NCI-H2107 treated with DMSO at 0.1 percent for 48 hours (cell line): ENCODE results near the gene STK32C.

ENCODE experiments used
- DNase-seq: peaks from one replicate; lab custom pipeline; 2025; ENCODE audit not compliant: unreplicated experiment; lab: John Stamatoyannopoulos, UW

The STK32C gene

DNA sequence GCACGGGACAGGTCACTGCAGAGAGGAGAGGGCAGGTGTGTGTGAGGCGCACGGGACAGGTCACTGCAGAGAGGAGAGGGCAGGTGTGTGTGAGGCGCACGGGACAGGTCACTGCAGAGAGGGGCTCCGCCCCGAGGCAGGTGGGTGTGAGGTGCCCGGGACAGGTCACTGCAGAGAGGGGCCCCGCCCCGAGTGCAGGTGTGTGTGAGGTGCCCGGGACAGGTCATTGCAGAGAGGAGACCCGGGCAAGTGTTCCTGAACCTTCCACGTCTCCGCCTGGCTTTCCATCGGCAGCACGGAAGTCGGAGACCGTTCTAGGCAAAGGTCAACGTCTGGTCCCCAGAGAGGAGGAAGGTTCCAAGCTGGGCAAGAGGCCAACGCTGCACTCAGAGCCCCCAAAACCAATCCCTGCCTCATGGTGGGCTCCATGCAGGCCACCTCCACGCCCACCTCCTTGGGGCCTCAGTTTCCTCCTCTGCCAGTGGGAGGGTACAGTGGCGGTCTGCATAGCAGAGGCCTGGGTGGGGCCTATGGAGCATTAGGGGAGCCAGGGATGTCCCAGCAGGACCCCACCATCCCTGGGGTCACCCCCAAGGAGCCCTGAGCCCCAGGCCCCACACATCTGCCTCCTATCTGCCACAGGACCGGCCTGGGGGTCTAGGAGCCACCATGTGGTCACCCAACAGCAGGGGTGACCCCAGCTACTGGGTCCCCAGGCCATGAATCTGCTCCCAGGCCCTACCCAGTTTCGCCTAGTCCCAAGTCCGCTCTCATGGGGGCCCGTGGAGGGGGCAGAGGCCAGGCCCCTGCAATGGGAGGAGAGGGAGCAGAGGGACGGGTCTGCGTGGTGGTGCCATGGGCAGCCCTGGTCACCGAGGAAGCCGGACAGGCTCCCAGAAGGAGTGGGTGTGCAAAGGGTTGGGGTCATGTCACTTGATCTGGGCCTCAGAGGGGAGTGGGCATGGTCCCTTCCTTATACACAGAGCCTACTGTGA lies 57.0 kb downstream of the STK32C start:
- DNase-seq, result no peak

DNA sequence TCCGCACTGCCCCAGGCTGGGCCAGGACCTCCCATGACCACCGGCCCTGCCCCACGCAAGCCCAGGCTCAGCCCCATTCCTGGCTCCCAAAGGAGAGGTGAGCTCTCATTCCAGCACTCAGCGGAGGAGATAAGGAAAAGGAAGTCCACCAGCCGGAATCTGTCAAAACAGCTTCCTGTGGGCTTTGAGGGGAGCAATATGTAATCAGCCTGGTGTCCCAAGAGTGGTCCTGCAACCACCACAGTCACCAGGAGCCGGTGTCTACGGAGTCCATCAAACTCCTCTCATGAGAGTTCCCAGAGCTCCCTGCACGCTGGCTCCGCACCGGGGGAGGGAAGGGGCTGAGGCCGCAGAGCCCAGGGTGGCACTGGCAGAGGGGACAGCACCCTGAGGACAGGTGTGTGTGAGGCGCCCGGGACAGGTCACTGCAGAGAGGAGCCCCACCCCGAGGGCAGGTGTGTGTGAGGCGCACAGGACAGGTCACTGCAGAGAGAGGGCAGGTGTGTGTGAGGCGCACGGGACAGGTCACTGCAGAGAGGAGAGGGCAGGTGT lies 57.9 kb downstream of the STK32C start:
- DNase-seq, result no peak

DNA sequence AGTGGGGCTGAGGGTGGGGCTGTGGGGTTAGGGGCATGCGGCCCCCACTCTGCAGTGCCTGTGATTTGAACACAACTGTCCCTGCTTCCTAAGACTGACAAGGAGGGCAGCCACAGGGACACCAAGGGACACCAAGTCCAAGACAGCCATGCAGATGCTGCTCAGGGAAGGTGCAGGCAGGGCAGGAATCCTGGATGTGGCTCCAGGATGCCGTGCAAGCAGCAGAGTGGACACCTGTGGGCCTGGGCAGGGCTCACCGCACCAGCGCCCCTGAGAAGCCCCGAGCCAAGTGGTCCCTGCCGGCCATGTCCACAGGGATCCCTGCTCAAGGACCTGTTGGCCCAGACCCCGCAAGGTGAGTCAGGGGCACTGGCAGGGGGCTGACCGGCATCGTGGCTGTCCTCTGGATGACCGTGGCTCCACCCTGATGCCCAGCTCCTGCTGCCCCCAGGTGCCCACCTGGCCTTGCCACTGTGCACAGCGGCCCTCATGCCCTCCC lies 58.5 kb downstream of the STK32C start:
- DNase-seq, result no peak

DNA sequence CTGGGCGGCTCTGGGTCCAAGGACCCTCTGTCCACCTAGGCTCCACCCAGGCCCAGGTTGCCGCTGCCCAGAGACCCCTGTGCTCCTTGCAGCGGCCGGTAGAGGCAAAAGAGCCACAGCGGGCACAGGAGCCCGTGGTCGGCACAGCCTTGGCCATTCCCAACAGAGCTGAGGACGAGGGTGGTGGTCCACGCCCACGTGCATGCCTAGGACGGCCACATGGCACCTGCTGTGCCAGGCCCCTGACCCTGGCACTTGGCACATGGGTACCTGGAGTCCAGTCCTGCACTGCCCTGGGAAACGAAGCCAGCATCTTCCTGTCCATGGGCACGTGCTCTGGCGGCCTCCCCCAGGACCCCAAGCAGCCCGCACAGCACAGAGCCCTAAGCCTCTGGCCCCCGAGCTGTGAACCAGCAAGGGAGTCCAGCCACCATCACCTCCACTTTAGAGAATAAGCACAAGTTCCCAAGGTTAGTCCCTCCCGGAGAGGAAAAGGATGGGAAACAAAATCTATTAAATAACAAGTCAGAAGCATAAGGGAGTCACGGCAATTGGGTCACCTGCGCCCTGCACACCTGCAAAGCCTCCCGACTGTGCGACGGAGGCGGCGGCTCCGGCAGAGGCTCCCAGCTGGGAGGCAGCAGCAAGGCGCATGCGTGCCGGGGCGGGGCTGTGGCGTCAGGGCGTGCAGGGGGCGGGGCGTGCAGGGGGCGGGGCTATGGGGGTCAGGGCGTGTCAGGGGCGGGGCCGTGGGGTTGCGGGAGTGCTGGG lies 59.1 kb downstream of the STK32C start:
- DNase-seq, result peak; percentile 24

DNA sequence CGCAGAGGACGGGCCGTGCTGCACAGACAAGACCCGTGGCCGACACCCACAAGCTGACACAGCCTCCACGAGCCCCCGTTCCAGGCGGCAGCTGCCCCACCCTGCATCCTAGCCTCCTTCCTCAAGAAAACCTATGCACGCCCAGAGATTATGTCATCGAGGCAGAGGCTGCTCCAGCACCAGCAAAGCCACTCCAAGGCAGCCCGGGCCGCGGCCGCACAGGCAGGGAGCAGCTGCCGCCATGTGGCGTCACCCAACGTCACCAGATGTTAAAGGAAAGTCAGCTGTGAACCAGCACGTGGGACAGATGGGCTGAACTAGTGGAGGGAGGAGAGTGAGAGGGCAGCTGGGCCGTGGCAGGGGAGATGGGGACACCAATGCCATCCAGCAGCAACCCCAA lies 59.8 kb downstream of the STK32C start:
- no peak for DNase-seq

DNA sequence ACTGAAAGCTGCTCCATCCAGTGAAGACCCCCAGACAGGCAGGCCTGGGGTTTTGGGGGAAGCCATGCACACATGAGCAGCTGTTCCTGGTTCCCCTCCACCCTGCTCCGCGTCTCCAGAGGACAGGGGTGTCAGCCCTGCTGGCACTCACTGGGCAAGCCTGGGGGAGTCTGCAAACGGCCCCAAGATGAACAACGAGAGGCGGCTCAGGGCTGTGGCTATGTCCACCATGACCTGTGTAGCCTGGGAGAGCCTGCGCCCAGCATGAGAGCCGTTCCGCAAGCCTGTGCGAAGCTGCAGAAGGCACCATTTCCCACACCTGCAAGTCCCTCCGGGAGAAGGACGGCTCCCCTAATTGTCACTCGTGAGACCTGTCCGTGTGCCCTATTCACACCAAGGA lies 61.5 kb downstream of the STK32C start:
- DNase-seq, result no peak

DNA sequence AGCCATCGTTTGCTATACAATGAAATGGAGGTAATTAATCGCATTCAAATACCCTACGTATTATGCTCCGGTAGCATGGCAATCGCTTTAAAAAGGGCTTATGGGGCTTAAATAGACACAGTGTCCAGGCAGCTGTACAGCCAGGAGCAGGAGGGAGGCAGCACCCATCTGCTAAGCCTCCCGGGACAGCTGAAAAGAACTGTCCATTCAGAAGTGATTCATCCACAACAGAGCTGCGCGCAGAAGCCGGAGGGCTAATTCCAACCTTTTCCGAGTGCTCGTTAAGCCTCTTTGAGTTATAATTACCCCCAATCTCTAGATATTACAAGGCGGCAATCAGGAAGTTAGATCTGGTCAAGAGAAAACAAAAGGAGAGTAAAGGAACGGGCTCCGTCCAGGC lies 62.7 kb downstream of the STK32C start:
- no peak for DNase-seq

DNA sequence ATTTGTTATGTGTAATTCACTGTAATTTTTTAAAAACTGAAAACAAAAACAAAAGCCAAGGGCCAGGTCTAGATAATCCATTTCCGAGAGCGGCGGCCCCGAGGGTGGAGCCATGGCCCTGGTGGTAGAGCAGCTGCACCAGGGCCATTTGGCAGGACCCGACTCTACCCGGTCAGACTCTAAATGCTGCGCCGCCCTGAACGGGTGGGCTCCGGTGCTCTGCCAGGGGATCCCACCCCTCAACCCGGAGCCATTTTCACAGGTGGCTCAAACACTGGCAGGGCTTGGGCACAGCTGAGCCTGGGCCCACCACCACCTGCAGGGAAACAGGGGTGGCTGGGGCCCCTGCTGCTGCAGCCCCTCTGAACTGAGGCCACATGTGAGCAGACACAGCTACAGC lies 64.1 kb downstream of the STK32C start:
- DNase-seq, result no peak

DNA sequence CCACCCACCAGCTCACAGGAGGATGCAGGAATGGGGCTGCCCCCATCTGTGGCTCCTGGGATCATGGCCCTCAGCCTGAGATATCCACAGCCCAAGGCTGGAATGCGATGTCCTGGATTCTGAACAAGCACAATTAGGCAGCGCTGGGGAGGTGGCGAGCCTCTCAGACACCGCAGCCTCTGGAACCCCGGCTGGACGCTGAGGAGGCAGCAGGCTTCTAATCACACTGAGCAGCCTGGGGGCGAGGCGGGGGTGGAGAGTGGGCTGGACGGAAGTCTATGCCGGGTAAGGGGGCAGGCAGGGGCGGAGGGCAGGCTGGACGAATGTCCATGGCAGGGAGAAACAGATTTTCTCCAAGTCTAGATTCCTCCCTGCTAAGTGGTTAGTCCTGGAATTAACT lies 64.6 kb downstream of the STK32C start:
- DNase-seq, result no peak

DNA sequence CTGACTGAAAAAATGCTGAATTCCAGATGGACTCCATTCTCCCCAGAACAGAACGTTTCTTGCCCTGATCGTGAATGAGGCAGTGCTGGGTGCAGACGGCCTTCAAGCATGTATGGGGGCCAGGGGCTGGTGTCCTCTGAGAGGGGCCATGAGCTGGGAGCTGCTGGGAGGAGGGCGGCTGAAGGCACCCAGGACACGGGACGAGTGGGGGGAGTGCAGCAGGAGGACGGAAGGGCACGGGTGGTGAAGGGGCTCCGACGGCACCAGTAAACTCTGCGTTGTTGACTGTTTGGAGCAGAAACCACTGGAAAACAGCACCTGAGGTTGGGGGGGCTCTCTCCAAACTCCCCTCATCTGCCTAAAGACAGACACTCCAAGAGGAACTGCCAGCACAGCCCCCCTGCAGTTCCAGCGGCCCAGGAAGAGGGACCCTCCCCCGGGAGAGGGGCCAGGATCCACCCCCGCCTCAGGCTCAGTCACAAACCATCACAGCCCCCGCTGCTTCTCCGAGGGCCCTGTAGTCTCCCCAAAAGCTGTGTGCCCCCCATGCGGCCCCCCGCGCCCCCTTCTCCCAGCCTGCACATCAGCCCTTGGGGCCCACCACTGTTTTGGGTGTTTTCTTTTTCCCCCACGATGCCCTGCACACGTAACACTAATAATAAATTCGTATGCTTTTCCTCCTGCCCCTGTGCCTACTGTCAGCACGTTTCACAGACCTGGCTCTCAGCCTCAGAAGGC lies 65.5 kb downstream of the STK32C start:
- DNase-seq, result no peak

DNA sequence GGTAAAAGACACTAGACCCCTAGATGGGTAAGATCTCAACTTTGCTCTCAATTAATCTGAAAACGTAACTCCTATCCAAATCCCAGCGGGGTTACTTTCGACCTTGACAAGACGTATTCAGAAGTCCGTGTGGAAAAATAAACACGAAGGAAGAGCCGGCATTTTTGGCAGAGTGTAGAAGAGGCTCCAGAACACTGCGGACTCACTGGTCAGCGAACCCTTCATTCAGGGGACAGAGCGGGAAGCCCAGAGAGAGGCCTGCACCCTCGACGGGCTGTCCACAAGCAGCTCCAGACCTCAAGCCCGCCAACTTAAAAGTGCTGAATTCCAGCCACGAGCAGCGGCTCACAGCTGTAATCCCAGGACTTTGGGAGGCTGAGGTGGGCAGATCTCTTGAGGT lies 66.3 kb downstream of the STK32C start:
- no peak for DNase-seq

DNA sequence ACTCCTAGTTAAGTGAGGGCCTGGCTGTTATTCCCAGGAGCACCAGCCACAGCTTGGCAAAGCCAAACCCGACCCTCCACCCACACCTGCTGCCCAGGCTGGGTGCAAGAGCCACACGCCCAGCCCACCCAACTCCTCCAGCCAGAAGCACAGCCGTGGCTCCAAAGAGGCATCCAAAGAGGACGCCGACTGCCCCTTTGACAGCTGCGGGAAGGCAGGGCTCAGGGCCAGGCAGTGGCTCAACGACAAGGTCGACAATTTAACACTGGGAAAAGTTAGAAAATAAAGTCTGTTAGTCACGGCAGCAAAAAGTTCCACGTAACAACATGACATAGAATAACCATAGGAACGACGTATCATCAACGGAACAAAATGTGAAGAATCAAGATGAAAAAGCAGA lies 66.7 kb downstream of the STK32C start:
- no peak for DNase-seq

DNA sequence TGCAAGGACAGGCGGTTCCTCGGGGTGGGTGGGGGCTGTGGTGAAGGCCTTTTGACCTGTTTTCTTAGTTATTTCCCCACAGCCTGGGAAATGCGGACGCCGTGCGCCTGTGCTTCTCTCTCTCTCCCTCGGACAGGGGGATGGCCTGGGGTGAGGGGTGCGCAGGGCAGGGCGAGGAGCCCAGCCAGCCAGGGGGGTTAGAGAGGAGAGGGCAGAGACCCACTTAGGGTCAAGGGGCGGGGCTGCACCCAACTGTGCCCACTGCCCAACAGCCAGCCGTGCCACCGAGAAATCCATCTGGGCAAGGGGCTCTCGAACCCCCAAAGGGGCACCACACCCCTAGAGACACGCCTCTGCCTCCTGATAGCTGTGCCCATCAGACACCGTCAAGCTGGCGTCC lies 67.2 kb downstream of the STK32C start:
- DNase-seq, result no peak

DNA sequence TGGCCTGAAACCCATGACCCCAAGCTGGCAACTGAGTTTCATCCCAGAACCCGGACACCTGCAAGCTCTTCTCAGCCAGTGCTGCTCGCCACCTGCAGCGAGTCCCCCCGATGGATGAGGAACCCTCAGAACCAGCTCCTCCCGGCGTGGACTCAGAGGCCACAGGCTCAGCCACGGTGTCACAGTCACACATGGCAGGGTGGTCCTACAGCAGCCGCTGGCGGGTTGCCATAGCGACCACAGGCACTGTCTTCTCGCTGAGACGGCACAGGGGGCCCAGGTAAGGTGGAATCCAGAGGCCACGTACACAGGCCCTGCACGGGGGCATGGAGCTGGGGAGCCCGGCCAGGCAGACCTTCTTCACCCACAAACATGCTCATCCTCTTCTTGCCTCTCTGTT lies 67.6 kb downstream of the STK32C start:
- no peak for DNase-seq

DNA sequence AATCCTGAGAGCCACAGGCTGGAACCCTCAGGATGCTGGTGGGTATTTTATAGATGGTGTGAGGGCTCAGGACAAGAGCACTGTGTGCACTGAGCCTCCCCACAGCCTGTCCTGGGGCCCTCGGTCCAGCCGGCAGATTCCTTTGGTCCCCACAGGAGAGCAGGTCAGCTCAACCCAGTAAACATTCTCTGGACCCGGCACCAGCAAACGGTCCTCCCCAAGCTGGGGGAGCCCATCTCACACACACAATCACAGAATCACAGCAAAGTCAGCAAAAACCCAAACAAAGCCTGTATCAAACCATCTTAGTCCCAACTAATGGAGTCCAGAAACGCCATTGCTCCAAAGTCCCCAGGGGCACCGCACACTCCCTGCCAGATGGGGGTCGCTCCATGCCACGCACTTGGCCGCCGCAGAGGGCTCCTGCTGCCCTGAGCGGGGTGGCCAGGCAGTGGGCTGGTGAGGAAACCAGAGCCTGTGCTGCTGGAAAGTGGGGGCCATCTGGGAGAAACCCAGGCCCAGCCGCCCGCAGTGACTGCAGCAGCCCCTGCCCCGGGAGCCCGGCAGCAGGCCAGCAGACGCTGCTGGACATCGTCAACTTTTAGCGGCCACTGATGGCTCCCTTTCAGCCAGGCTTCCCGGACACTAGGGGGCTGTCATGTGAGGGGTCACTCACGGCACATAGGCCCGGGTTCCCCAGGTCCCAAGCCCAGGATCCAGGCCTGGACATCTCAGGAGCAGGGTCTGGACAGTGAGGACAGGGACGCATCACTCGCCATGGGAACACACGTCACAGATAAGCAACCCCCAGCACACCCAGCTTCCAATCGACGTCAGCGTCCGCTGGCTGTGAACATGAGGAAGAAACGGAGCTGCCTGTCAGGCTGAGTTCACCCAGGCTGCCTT lies 68.4 kb downstream of the STK32C start:
- DNase-seq, result no peak

DNA sequence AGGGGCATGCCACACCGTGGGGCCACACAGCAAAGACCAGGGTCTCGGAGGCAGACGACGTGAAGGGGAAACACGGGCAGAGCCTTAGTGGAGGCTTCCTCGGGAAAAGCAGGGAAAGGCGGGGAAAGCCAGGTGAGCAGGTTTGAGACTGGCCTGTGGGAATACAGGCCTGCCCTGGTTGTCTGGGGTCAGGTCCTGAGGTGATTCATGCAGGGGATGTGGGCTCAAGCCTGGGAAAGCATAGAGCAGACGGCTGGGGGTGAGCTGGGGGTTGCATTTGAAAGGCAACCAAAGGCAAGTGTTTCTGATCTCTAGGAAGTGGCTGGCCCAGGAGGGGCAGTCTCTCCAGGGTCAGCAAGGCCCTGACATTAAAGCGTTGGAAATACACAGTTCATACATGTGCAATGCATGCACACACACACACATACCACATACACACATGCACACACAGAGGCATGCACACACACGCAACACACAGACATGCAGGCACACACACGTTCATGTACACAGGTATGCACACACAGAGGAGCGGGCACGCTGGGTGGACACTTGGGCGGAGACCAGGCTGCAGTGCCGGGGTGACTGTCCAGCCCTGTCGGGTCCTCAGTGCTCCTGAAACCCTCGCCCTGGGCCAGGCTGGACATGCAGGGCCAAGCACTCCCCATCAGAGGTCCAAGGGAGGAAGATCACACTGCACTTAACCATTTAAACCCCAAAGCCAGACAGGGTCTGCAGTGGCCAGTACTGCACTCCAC lies 69.2 kb downstream of the STK32C start:
- DNase-seq, result no peak

DNA sequence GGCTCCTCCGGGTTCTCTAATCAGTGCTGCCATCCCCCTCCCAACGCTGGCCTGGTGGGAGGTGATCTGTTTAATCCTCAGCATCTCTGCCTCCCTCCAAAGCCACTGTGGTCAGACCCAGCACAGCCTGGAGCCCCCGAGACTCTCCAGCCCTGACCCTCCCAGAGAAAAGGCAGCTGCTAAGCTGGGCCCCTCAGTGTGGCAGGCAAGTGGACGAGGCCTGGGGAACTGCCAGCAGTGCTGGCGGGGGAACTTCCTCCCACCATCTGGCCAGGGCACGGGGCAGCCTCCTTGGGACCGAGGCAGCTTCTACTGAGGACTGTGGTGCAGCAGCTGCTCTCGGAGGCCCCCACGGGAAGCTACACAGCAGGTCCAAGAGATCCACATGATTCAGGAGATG lies 69.9 kb downstream of the STK32C start:
- DNase-seq, result no peak

DNA sequence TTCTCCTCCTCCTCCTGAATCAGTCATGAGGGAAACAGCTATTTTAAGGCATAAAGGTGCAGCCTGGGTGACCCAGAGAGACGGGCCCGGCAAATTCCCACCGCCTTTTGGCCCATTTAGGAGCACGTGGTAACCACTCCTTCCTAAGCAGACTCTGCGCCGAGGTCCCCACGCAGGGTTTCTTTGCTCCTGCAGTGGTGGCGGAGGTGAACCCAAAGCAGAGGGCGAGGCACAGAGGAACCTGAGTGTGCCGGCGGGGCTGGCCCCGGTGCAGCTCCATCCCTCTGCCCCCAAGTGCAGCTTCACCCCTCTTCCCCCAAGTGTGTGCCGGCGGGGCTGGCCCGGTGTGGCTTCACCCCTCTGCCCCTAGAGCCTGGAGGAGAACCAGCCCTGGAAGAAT lies 70.4 kb downstream of the STK32C start:
- DNase-seq, result no peak

DNA sequence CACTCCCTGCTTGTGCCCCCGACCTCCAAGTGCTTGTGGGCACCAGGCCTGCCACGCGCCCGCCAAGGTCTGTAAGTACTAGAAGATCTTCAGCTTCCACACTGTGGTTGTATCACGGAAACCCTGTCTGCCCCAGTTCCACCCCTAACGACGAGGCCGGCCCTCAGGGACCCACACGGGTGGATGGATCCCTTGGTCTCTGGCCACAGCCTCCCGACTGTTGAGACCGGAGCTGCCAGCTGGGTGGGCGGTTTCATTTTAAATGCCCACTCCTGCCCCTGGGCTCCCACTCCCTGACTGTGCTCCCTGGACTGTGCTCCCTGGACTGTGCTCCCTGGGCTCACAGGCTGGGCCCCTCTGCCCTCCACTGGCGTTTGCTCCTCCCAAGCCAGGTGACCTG lies 70.9 kb downstream of the STK32C start:
- DNase-seq, result no peak
